Fibroblast of skin of left quadriceps (primary cell): ENCODE measurements around the gene SPOCK3.
"Not testable (repeated sequence)": the region's sequence is repeated elsewhere in the genome, so short reads cannot be mapped to it uniquely, and the experiment has no call there.

Source experiments
- DNase-seq, 2 experiments: peaks; one replicate each; pipeline ENCODE4 v3.0.0-alpha.2; 2013; ENCODE audit warnings: low read depth in 2 of 2

Gene SPOCK3

GRCh38 chr4:166823126-166823525 lies 411.2 kb downstream of the SPOCK3 start:
- DNase-seq: no peak

DNA sequence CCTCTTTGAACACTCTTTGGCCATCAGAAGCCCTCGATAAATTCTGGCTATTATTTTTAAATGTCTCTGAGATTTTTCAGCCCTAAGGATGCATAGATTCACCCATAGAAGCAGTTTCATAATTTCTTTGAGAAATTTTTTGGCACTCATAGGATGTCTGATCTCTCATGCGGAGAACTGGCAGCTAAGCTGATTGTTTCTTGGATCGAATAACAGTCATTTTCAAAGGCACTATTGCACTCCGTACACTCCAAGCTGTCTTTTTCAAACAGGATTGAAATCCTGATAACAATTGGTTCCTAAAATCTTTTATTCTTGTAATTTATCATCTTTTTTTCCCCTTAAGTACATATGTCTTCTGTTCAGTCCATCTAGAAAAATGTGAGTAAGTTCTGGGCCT lies 411.9 kb downstream of the SPOCK3 start:
- DNase-seq: no peak

GRCh38 chr4:166816890-166817289 lies 417.4 kb downstream of the SPOCK3 start:
- no peak for DNase-seq

DNA sequence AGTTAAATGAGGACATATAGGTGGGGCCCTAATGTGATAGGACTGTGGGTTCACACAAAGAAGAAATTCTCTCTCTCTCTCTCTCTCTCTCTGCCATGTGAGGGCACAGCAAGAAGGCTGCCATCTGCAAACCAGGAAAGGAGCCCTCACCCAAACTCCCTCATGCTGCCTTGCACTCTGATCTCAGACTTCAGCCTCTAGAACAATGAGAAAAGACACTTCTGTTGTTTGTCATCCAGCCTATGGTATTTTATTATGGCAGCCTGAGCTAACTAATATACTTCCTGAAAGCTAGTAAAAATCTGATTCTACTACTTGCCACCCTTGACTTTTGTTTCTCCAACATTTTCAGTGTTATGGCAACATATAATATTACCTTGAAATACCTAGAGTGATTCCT lies 425.9 kb downstream of the SPOCK3 start:
- no peak for DNase-seq

- DNase-seq: no peak
These were observed 431.9 kb downstream of the SPOCK3 start for GRCh38 chr4:166802346-166802745.

GRCh38 chr4:166798126-166798525 lies 436.2 kb downstream of the SPOCK3 start:
- DNase-seq: no peak

GRCh38 chr4:166777760-166778159 lies 456.5 kb downstream of the SPOCK3 start:
- no peak for DNase-seq

DNA sequence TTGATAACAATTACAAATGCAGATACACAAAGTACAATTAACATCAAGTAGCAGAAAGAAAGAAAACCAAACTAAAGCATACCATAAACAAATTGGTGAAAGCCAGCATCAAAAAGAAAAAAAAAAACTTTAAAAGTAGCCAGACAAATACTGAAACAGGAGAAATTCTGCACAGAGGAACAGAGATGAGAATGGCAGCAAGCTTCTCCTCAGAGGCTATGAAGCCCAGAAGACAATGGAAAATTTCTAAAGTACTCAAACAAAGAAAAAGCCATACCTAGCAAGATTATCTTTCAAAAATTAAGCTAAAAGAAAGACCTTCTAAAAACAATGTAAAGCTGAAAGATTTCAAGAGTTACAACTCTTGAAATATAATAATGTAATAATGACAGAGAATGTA lies 471.3 kb downstream of the SPOCK3 start:
- no peak for DNase-seq

DNA sequence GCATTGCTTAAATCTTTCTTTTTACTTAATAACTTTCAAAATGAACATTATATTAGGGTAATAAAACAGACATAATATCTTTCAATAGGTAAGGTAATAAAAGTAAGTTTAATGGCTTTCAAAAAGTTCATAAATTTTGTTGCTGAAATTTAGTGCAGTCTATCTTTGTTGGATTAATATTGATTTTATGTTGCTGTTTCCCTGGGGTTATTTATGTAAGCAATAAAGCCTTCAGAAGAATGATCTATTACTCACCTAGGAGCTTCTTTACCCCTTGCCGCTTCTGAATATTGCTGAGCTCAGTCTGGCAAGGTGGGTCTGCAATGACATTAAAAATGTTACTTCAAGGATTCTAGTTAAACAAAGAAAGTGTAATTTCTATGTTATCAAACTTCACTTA lies 492.6 kb downstream of the SPOCK3 start:
- DNase-seq: no peak

DNA sequence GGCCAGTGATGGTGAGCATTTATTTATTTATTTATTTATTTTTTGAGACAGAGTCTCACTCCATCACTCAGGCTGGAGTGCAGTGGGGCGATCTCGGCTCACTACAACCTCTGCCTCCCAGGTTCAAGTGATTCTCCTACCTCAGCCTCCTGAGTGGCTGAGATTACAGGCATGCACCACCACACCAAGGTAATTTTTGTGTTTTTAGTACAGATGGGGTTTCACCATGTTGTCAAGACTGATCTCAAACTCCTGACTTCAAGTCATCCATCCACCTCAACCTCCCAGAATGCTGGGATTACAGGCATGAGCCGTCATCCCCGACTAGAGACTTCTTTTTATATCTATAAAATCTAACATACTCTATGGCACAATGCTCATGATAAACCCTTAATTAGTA lies 495.1 kb downstream of the SPOCK3 start:
- DNase-seq: not testable (repeated sequence)

DNA sequence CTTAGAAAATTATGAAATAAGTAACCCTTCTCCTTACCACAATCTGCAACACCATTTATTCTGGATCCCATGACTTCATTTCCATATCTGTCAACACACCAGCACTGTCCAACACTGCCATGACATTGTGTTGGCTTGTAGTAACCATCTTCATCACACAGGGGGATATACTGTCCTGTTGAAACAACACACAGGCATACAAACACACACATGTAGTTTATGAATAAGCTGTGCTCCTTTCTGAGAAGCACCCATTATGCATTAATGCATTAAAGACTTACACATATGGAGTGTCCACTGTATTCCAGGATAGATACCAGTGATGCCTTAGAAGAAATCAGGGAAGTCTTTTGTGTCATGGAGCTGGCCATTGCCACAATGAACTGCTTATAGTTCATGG lies 496.9 kb downstream of the SPOCK3 start:
- DNase-seq: no peak

- DNase-seq: no peak
These were observed 498.7 kb downstream of the SPOCK3 start for GRCh38 chr4:166735553-166735952.

DNA sequence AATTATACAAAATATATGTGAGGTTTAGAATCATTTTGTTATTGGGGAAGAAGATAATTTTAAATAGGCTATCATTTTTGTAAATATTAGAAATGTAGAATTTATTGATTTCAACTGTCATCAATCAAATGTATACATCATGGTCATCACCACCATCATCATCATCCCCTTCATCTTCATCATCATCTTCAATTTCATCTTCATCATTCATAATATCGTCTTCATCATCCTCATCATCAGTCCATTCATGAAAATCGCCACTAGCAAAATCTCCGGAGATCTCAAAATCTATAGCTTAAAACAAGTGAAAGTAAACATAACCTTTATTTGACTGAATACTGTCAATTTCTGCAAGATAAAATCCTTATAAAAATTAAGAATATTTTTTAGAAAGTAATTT lies 499.5 kb downstream of the SPOCK3 start:
- no peak for DNase-seq

GRCh38 chr4:166733686-166734085 lies 500.6 kb downstream of the SPOCK3 start:
- no peak for DNase-seq

GRCh38 chr4:166726832-166727231 lies 507.5 kb downstream of the SPOCK3 start:
- DNase-seq: no peak

GRCh38 chr4:166724369-166724768 lies 509.9 kb downstream of the SPOCK3 start:
- DNase-seq: no peak

GRCh38 chr4:166723532-166724140 lies 510.7 kb downstream of the SPOCK3 start:
- DNase-seq: no peak

DNA sequence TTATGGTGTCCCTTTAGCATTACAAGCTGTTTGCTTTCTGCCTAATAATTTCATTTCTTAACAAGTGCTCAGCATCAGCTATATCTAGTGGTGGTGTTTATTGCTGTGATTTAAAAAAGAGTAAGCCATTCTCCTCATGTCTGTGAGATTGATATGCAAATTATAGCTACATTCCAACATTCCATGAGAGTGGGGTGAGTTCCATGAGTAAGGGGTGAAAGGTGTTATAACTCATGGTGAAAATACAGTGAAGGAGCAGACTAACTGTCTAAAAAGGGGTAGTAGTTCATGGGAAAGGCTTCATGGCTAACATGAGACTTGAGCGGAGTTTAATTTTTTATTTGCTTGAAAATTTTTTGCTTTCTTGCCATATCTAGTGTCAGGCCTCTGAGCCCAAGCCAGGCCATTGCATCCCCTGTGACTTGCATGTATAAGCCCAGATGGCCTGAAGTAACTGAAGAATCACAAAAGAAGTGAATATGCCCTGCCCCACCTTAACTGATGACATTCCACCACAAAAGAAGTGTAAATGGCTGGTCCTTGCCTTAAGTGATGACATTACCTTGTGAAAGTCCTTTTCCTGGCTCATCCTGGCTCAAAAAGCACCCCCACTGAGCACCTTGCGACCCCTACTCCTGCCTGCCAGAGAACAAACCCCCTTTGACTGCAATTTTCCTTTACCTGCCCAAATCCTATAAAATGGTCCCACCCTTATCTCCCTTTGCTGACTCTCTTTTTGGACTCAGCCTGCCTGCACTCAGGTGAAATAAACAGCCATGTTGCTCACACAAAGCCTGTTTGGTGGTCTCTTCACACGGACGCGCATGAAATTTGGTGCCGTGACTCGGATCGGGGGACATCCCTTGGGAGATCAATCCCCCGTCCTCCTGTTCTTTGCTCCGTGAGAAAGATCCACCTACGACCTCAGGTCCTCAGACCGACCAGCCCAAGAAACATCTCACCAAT lies 518.3 kb downstream of the SPOCK3 start:
- not testable (repeated sequence) for DNase-seq

DNA sequence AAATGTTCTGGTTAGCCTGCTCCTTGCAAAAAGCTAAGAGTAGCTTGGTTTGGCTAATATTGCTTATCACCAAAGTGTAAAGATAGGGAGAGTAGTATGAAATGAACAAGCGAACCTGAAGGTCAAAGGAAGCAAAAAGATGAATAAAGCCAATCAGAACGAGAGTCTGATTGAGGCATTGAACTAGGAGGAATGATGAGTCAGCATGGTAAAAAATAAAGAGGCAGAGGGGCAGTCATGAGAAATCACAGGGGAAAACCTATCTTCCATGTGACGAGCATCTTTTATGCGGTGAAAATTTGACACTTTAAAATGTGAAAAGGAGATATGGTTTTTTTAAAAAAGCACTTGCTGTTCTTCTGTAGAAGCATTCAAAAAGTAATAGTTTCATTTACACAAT lies 533.7 kb downstream of the SPOCK3 start:
- DNase-seq: no peak

GRCh38 chr4:166688835-166689234 lies 545.5 kb downstream of the SPOCK3 start:
- no peak for DNase-seq

- DNase-seq: no peak
These were observed 546.5 kb downstream of the SPOCK3 start for GRCh38 chr4:166687828-166688227.
